ENCODE results near the gene SDR42E1.

DNA sequence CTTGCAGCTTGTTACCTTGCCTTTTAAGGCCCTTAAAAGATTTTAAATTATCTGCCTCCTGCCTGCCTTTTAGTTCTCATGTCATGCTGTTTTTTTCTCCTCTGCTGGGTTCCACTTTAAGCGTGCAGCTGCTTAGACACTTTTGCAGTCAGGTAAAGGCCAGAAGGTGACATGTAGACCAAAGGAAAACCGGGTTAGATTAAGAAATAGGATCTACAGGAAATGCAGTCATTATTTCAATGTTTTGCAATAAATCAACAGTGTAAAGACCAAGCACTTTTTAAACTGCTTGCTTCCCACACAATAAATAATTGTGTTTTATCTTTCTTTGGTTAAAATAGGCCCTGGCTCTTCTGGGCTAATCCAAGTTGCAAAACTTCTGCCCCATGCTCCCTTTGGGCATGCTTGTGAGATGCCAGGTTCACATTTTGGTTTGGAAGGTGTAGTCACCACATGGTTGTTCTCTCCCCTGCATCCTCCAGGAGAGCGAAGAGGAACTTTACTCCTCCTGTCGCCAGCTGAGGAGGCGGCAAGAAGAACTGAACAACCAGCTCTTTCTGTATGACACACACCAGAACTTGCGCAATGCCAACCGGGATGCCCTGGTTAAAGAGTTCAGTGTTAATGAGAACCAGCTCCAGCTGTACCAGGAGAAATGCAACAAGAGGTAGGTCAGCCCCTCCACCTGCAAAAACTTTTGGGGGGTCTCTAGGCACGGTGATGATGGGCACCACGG, 54.9 kb downstream of the SDR42E1 start:
- TF ChIP-seq EZH2 (IDR thresholded peaks at IDR 0.05; ENCODE audit: borderline replicate concordance, low read depth, low read length, severe bottlenecking), result no peak
- TF ChIP-seq, protein P1, sequence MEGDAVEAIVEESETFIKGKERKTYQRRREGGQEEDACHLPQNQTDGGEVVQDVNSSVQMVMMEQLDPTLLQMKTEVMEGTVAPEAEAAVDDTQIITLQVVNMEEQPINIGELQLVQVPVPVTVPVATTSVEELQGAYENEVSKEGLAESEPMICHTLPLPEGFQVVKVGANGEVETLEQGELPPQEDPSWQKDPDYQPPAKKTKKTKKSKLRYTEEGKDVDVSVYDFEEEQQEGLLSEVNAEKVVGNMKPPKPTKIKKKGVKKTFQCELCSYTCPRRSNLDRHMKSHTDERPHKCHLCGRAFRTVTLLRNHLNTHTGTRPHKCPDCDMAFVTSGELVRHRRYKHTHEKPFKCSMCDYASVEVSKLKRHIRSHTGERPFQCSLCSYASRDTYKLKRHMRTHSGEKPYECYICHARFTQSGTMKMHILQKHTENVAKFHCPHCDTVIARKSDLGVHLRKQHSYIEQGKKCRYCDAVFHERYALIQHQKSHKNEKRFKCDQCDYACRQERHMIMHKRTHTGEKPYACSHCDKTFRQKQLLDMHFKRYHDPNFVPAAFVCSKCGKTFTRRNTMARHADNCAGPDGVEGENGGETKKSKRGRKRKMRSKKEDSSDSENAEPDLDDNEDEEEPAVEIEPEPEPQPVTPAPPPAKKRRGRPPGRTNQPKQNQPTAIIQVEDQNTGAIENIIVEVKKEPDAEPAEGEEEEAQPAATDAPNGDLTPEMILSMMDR (IDR thresholded peaks at IDR 0.05; ENCODE audit: extremely low read depth in 1 of 2, insufficient read depth in 1 of 2, low read depth in 1 of 2, low read length in 2 of 2), result no peak
- no peak for TF ChIP-seq MYC (IDR thresholded peaks at IDR 0.05; ENCODE audit: low read depth, low read length)
- no peak for TF ChIP-seq POLR2A (IDR thresholded peaks at IDR 0.05; ENCODE audit: low read depth, low read length)
- no peak for TF ChIP-seq JUN (IDR thresholded peaks at IDR 0.05; ENCODE audit: borderline replicate concordance, insufficient read depth, insufficient read length, low read depth)
